ENCODE measurements around the gene AHDC1.

The AHDC1 gene

GRCh38 chr1:27614625-27615344 is 10.8 kb upstream of the AHDC1 start:
- no peak for DNase-seq

- no peak for DNase-seq
These were observed 10.2 kb upstream of the AHDC1 start for GRCh38 chr1:27614043-27614624.

GRCh38 chr1:27612718-27613117 is 8.8 kb upstream of the AHDC1 start:
- no peak for DNase-seq

GRCh38 chr1:27611450-27611849 is 7.5 kb upstream of the AHDC1 start:
- DNase-seq = no peak

DNA sequence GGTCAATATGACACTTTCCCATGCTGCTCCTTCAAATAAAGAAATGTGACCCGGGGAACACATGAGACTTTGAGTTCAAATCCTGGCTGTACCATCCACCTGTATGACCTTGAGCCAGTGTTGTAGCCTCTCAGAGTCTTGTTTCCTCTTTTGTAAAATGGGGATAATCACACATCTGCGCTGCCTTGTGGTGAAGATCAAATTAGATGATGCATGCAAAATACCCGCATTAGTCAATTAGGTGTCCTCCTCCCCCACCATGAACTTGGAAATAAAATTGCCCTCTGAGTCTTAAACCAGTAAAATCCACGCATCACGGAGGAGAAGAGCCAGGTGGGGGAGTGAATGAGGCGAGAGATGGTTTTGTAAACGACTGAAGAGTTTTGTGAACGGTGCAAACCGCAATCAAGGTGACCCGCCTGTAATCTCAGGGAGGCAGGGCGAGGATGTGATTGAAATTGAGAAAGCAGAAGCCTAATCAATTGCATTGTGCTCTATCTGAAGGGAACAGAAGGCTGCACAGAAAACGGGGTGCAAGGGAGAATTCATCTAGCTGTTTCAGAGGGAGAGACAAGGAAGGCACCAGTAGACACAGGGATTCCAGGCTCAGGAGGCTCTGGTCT is 5.8 kb upstream of the AHDC1 start:
- DNase-seq = no peak

DNA sequence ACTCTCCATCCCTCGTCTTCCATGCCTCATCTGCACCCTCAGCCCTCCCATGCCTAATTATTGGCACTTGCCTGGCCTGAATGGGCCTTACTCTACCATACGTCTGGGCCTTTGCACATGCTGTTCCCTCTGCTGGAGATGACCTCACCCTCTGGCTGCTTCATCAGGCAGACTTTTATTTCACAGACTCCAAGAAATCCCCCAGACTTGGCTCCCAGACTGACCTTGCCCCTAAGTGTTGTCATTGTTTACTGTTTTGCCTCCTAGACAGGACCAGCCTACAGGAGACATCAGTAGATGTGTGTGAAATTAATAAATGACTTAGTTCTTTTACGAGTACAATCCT is 5.2 kb upstream of the AHDC1 start:
- DNase-seq = no peak

DNA sequence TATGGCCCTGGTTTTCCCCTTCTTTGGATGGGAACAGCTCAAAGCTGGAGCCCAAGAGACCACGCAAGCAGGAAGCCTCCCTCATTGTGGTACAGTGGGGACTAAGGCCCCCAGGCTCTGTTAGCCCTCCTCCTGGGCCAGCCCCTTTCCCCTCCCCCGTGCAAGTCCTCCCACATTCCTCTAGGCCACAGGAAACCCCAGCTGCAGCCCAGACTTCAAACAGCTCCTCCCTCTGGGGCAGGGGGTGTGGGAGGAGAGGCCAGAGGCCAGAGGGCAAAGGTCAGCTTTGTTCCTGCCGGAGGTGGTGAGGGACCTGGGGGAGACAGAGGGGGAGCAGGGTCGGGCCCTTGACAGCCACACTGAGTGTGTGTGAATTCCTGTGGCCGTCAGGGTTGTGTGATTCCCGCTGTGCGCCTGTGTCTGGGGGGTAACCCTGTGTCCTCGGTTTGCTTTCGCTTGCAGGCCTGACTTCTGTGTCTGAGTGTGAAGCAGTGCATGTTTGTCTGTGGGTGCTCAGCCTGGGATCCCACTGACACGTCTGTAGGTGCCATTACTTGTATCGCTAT is 3.4 kb upstream of the AHDC1 start:
- DNase-seq = no peak

- no peak for DNase-seq
These were observed 2.8 kb upstream of the AHDC1 start for GRCh38 chr1:27606708-27607238.

DNA sequence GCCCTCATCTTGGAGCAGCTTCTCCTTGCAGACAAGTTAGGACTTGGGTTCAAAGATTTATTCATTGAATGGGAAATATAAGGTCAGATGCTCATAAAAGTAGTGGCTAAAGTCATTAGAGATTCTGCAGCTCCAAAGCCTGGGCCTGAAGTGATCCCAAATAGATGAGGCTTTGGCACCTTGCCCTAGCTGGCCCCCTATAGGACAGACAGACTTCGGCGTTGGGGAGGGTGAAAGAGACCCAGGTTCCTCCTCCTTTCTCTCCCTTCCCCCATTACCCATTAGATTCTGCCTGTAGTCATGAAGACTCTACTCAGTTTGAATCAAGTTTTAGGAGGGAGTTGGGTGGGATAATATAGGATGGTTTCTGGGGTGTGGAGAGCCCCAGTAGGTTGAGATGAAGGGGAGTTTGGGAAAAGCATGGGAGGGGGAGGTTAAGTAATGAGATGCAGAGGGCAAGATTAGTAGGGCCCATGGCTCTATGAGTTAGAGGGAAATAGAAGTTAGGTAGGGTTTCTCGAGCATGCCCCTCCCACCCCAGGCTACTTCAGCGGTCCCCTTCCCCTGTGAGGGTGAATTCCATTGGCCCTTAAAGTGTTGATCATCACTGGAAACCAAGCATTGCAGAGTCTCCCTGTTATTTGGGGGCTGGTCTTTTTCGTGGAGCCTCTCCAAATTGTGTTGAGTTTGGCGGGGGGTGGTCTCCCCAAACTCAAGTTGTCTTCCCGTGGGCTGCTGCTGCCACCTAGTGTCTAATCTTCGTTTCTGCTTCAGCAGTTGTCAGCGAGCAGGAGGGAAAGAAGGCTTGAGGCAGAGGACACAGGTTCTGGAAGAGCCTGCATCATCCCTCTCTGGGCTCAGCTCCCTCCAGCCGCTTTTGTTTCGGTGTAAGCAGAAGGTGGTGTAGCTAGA is 2.1 kb upstream of the AHDC1 start:
- peak; percentile 62 to 71 for DNase-seq

DNA sequence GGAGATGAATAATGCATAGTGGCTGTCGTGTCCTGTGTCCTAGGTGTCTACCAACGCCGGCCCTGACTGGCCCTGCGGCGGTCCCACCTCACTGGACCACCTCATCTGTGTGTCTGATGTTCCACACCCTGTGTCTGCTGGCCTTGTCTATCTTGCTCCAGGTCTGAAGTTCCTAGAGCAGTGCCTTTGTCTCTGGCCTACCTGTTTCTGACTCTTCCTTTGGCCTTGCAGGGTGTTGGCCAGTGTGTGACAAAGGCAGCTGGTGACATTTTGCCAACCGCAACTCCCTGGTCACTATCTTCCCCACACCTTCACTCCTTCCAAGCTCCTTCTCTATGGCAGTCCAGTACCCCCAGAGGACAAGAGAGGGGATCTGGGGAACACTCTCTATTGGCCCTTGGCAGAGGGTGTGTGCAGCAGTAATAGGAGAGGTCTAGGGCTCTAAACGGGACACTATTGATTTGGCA is 1.4 kb upstream of the AHDC1 start:
- DNase-seq = no peak

DNA sequence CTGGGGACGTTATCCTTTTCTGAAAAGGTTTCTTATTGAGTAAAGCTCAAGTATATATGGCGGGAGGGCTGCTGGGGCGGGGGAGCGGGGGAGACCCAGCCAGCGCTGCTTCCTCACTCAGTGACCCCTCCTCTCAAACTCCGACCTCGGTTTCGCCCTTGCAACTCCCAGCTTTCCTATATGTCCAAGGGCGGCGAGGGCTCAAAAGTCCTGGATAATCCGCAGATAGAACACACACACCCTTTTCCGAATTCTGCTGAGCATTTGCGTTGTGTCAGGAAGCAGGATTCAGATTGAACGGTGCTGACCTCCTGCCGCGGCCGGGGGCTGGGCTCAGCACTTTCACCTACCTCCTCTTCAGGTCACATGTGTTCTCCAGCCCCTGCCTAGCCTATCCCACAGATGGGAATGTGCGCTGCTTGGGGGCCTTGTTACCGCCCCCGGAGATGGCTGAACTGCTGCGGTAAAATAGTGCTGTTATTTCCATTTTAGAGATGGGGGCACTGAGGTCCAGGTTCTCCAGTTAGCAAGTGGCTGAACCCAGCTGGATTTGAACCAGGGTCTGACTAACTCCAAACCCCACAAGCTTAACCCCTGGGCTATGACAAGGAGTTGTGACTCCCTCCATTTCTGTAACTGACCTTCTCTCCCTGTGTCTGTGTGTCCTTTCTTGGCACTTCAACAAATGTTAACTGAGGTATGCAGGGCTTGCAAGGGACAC is 795 bp upstream of the AHDC1 start:
- DNase-seq = no peak

GRCh38 chr1:27603309-27603680 is 649 bp downstream of the AHDC1 start:
- DNase-seq = peak; percentile 34 to 38

DNA sequence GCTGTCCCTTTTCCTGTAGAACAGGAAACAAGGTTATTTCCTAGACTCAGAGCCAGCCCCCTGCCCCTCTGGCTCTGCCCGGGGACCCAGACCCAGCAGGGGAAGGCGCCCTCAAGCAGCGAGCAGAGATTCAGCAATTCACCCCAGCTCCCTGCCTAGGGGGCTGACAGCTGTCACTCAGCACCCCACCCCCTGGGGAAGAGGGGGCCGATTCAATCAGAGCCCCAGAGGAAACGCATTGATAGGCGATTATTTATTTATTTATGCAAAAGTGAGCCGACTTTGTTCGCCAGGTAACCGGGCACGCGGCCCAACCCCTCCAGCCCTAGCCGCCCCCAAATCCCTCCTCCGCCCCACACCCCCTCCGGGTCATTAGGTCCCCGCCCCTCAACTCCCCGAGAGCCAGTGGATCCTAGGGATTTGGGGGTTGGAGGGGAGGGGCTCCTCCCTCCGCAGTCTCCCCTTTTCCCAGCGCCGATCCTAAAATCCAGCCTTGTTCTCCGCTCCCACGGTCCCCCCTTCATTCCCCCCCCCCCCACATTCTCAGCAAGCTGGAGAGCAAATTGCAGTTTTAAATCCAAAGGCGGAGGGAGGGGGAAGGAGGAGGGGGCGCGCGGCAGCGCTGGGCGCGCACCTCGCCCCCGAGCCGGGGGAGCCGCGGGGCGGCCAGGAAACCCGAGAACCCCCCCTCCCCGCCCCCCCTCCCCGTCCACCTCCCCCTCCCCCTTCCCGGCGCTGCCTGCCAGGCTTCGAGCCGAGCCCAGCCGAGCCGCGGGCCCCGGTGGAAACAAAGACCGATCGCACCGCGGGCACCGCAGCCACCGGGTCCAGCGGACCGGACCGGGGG is 1.3 kb downstream of the AHDC1 start:
- DNase-seq = peak; percentile 20 to 35

GRCh38 chr1:27601771-27602461 is 2.0 kb downstream of the AHDC1 start:
- DNase-seq = no peak

- DNase-seq = no peak
These were observed 2.6 kb downstream of the AHDC1 start for GRCh38 chr1:27601321-27601770.

GRCh38 chr1:27600498-27601175 is 3.3 kb downstream of the AHDC1 start:
- no peak for DNase-seq

DNA sequence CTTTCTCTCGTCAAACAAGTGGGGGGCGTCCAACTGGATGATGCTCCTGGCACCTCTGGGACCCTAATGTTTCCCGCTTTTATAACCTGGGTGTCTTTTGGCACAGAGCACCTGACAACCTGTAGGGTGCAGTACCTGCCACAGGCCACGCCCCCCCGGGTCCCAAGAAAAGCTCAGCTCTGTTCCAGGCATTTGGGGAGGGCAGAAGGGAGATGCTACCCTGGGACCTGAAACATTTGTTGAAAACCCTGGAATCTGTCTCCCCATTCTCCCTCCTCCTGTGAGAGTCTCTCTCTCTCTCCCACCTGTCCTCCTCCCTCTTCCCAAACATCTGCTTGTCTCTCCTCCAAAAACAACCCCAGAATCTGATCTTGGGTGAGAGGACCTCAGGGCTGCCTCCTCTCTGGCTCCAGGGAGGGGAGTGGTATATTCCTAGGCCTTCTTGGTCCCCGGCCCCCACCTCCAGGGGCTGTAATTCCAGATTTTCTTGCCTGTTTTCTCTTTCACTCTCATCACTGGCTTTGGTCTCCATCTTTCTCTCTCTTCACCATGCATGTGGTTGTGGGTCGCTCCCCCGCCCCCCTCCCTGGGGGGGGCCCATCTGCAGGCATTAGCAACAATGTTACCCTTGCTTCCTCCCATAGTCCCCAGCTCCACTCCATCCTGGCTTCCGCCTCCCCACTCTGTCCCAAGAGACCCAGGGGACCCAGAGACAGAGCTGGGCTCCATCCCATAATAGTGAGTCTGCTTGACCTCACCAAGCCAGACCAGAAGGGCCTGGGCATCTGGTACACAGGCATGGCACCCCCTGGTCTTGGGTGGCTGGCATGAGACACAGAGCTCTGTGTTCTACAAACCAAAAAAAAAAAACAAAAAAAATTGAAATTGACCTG is 4.1 kb downstream of the AHDC1 start:
- DNase-seq = no peak

DNA sequence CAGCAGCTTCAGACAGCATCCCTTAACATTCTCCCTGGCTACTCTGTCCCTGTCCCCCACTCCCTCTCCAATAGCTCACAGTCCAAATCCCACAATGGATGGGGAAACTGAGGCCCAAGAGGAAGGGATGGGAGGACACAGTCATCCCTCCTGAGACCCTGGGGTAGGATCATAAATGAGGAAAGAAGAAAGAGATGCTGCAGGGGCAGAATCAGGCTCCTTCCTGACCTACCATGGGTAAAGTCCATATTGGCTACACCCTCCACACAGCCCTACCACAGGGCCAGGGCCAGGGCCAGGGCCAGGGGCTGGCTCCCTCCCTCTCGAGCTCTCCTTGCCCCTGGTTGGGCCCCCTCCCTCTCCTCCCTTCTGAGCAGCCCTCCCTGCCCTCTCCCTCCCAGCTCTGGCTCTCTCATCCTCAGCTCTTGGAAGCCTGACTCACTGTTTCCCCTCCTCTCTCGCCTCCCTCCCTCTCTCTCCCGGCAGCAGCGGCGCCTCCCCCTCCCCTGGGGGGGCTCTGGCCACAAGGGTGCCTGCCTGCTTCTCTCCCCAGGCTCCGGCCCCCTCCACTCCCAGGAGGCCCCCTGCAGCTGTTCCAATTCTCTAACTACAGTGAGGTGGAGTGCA is 4.9 kb downstream of the AHDC1 start:
- peak; percentile 50 to 56 for DNase-seq

All from activated CD4-positive, alpha-beta T cell treated with anti-CD3 and anti-CD28 coated beads, Interleukin-2, amount 50 U/mL, for 48 hours (primary cell).